PC-9 (cell line): ENCODE data around the gene EPHA1.

Experiments
- EZH2 ChIP-seq: fragments of 200-600 bp; sonication (generic); IDR thresholded peaks from 2 replicates; pipeline ENCODE4 v1.8.0; 2017; ENCODE audit warnings: antibody characterized with exemption, low read depth
- TF ChIP-seq, protein P1 (sequence below): fragments of 200-600 bp; sonication (generic); conservative IDR thresholded peaks from 2 replicates; pipeline ENCODE4 v1.6.1; 2017; ENCODE audit warnings: mixed run types, antibody characterized with exemption, mild to moderate bottlenecking, moderate library complexity

DNA sequence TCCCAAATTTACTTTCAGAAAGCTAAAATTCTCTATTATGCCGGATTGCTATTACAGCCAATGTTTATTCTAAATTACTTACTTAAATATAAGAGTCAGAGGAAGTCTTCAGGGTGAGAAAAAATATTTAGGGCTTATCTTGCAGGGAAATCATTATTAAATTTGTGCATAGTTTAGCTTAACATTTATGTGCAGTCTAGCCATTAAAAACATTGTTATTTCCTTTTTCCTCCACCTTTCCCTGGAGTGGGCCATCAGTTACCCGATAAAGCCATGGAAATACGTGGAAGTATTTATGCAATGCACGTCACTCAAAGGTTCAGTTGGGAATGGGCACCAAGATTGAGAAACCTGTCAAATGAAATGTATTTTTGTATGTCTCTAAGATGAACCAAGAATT is 25.1 kb upstream of the EPHA1 start:
- TF ChIP-seq, protein P1, sequence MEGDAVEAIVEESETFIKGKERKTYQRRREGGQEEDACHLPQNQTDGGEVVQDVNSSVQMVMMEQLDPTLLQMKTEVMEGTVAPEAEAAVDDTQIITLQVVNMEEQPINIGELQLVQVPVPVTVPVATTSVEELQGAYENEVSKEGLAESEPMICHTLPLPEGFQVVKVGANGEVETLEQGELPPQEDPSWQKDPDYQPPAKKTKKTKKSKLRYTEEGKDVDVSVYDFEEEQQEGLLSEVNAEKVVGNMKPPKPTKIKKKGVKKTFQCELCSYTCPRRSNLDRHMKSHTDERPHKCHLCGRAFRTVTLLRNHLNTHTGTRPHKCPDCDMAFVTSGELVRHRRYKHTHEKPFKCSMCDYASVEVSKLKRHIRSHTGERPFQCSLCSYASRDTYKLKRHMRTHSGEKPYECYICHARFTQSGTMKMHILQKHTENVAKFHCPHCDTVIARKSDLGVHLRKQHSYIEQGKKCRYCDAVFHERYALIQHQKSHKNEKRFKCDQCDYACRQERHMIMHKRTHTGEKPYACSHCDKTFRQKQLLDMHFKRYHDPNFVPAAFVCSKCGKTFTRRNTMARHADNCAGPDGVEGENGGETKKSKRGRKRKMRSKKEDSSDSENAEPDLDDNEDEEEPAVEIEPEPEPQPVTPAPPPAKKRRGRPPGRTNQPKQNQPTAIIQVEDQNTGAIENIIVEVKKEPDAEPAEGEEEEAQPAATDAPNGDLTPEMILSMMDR, result no peak
- no peak for TF ChIP-seq EZH2
